ENCODE results near the gene CELF2. TPM values are rescaled to one million over a fixed set of nuclear protein-coding genes. Genes with fewer than 3 reads are reported as not detected.
"Not testable (repeated sequence)": the region's sequence is repeated elsewhere in the genome, so short reads cannot be mapped to it uniquely, and the experiment has no call there.

Gene CELF2
- total RNA-seq, 1 experiment from 2014 or later: 0.27 TPM

DNA sequence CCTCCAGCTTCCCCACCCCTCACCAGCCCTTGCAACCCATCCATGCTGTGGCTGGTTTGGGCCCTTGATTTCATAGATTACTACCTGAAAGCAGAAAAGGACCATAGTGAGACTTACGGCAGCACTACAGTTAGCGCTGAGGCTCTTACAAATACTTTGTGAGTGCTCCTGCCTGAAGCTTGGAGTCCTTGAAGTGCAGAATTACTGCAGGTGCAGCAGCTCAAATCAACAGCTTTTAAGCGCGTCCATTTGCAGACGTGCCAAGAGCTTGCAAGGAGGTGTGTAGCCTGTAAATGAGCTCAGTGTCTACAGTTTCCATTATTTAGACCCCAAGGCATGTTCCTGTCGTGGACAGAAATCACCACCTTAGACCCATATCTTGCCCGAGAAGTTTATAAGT is 103.0 kb downstream of the CELF2 start:
- ChIA-PET POLR2A (no interaction called here), CTCF (no interaction called here)
- Mint-ChIP-seq H3K4me3 (ENCODE audit: unreplicated experiment) (no peak overlapping the region), H3K27ac (ENCODE audit: unreplicated experiment) (no peak overlapping the region), H3K36me3 (ENCODE audit: insufficient read depth, unreplicated experiment) (no peaks in the 10 kb centered on the region), H3K4me1 (ENCODE audit: low read depth, unreplicated experiment) (no peaks in the 10 kb centered on the region), H3K9me3 (ENCODE audit: unreplicated experiment) (no peaks in the 10 kb centered on the region), H3K27me3 (ENCODE audit: insufficient read depth, unreplicated experiment) (peaks cover 11% of the 10 kb centered on the region)
- intact Hi-C loops (cut with micrococcal nuclease; ENCODE audit: unreplicated experiment): no loop called here
- Histone ChIP-seq H3K27me3 (replicated peaks; ENCODE audit: control insufficient read depth, insufficient read depth, low read length) (no peaks in the 10 kb centered on the region), H3K36me3 (ENCODE audit: control insufficient read depth, insufficient read depth, low read length) (no peaks in the 10 kb centered on the region), H3K4me3 (ENCODE audit: low read depth, low read length) (no peak overlapping the region), H3K4me1 (no peaks in the 10 kb centered on the region), H3K9me3 (no peaks in the 10 kb centered on the region; the same call in 1 of the 2 replicates)
- TF ChIP-seq, protein P1, sequence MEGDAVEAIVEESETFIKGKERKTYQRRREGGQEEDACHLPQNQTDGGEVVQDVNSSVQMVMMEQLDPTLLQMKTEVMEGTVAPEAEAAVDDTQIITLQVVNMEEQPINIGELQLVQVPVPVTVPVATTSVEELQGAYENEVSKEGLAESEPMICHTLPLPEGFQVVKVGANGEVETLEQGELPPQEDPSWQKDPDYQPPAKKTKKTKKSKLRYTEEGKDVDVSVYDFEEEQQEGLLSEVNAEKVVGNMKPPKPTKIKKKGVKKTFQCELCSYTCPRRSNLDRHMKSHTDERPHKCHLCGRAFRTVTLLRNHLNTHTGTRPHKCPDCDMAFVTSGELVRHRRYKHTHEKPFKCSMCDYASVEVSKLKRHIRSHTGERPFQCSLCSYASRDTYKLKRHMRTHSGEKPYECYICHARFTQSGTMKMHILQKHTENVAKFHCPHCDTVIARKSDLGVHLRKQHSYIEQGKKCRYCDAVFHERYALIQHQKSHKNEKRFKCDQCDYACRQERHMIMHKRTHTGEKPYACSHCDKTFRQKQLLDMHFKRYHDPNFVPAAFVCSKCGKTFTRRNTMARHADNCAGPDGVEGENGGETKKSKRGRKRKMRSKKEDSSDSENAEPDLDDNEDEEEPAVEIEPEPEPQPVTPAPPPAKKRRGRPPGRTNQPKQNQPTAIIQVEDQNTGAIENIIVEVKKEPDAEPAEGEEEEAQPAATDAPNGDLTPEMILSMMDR (IDR thresholded peaks at IDR 0.05; ENCODE audit: insufficient read depth in 1 of 2, low read depth in 1 of 2, low read length in 1 of 2, severe bottlenecking in 1 of 2, unreplicated experiment in 1 of 2): no peak
- BruUV-seq (replicated peaks): no TSS peak
- DNase-seq: no peak

DNA sequence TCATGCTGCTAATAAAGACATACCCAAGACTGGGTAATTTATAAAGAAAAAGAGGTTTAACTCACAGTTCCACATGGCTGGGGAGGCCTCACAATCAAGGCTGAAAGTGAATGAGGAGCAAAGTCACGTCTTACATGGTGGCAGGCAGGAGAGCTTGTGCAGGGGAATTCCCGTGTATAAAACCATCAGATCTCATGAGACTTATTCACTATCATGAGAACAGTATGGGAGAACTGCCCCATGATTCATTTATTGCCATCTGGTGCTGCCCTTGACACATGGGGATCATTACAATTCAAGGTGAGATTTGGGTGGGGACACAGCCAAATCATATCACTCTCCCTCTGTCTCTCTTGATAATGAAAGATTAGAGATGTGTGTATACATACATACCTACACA is 106.2 kb downstream of the CELF2 start:
- H3K27me3 ChIP-seq (replicated peaks; ENCODE audit: control insufficient read depth, insufficient read depth, low read length); DNase-seq; H3K4me3 ChIP-seq (ENCODE audit: low read depth, low read length); H3K9me3 ChIP-seq; BruUV-seq (replicated peaks); H3K27me3 Mint-ChIP-seq (ENCODE audit: insufficient read depth, unreplicated experiment); H3K4me1 ChIP-seq; H3K4me1 Mint-ChIP-seq (ENCODE audit: low read depth, unreplicated experiment); H3K9me3 Mint-ChIP-seq (ENCODE audit: unreplicated experiment); POLR2A ChIA-PET; intact Hi-C loops (cut with micrococcal nuclease; ENCODE audit: unreplicated experiment); H3K27ac Mint-ChIP-seq (ENCODE audit: unreplicated experiment); H3K36me3 ChIP-seq (ENCODE audit: control insufficient read depth, insufficient read depth, low read length); CTCF ChIA-PET; H3K4me3 Mint-ChIP-seq (ENCODE audit: unreplicated experiment); H3K36me3 Mint-ChIP-seq (ENCODE audit: insufficient read depth, unreplicated experiment): not testable (repeated sequence)

DNA sequence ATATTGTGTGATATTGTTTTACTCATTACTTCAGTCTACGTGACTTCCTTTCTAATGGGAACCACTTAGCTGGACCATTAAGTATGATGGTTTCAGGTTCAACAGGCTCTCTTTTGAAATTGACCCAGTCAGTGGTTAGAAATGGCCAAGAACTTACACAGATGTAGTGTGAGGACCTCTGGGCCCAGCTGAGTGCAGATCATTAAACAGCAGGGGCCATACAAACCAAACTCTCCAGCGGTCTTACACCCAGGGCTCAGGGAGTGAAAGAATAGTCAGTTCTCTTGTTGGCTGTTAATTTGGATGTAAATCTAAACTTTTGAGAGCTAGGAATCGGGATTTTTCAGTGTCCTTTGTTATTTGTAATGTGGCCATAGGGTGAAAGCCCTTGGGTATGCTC is 107.3 kb downstream of the CELF2 start:
- Mint-ChIP-seq H3K27me3 (ENCODE audit: insufficient read depth, unreplicated experiment) (peaks cover 6% of the 10 kb centered on the region), H3K4me3 (ENCODE audit: unreplicated experiment) (no peak overlapping the region), H3K4me1 (ENCODE audit: low read depth, unreplicated experiment) (no peaks in the 10 kb centered on the region), H3K36me3 (ENCODE audit: insufficient read depth, unreplicated experiment) (no peaks in the 10 kb centered on the region), H3K9me3 (ENCODE audit: unreplicated experiment) (no peaks in the 10 kb centered on the region), H3K27ac (ENCODE audit: unreplicated experiment) (no peak overlapping the region)
- ChIA-PET CTCF (no interaction called here), POLR2A (no interaction called here)
- Histone ChIP-seq H3K4me1 (no peaks in the 10 kb centered on the region), H3K4me3 (ENCODE audit: low read depth, low read length) (no peak overlapping the region), H3K27me3 (replicated peaks; ENCODE audit: control insufficient read depth, insufficient read depth, low read length) (no peaks in the 10 kb centered on the region), H3K36me3 (ENCODE audit: control insufficient read depth, insufficient read depth, low read length) (no peaks in the 10 kb centered on the region), H3K9me3 (no peaks in the 10 kb centered on the region; the same call in 1 of the 2 replicates)
- TF ChIP-seq, protein P1 (IDR thresholded peaks at IDR 0.05; ENCODE audit: insufficient read depth in 1 of 2, low read depth in 1 of 2, low read length in 1 of 2, severe bottlenecking in 1 of 2, unreplicated experiment in 1 of 2): no peak
- intact Hi-C loops (cut with micrococcal nuclease; ENCODE audit: unreplicated experiment): no loop called here
- no peak for DNase-seq
- BruUV-seq (replicated peaks): no TSS peak

DNA sequence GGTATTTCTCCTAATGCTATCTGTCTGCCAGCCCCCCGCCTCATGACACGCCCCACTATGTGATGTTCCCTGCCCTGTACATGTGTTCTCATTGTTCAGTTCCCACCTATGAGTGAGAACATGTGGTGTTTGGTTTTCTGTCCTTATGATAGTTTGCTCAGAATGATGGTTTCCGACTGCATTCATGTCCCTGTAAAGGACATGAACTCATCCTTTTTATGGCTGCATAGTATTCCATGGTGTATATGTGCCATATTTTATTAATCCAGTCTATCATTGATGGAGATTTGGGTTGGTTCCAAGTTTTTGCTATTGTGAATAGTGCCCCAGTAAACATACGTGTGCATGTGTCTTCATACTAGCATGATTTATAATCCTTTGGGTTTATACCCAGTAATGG is 109.3 kb downstream of the CELF2 start:
- H3K4me1 ChIP-seq; H3K27me3 Mint-ChIP-seq (ENCODE audit: insufficient read depth, unreplicated experiment); H3K27ac Mint-ChIP-seq (ENCODE audit: unreplicated experiment); H3K4me3 Mint-ChIP-seq (ENCODE audit: unreplicated experiment); H3K27me3 ChIP-seq (replicated peaks; ENCODE audit: control insufficient read depth, insufficient read depth, low read length); H3K9me3 ChIP-seq; H3K9me3 Mint-ChIP-seq (ENCODE audit: unreplicated experiment); POLR2A ChIA-PET; DNase-seq; H3K36me3 ChIP-seq (ENCODE audit: control insufficient read depth, insufficient read depth, low read length); H3K4me3 ChIP-seq (ENCODE audit: low read depth, low read length); H3K36me3 Mint-ChIP-seq (ENCODE audit: insufficient read depth, unreplicated experiment); intact Hi-C loops (cut with micrococcal nuclease; ENCODE audit: unreplicated experiment); BruUV-seq (replicated peaks); CTCF ChIA-PET; H3K4me1 Mint-ChIP-seq (ENCODE audit: low read depth, unreplicated experiment): not testable (repeated sequence)
